COLO668 (cell line): ENCODE results near the gene CRELD1.

Source experiments
- DNase-seq: peaks from one replicate; lab custom pipeline; 2025; ENCODE audit not compliant: unreplicated experiment; lab: John Stamatoyannopoulos, UW

The CRELD1 gene

DNA sequence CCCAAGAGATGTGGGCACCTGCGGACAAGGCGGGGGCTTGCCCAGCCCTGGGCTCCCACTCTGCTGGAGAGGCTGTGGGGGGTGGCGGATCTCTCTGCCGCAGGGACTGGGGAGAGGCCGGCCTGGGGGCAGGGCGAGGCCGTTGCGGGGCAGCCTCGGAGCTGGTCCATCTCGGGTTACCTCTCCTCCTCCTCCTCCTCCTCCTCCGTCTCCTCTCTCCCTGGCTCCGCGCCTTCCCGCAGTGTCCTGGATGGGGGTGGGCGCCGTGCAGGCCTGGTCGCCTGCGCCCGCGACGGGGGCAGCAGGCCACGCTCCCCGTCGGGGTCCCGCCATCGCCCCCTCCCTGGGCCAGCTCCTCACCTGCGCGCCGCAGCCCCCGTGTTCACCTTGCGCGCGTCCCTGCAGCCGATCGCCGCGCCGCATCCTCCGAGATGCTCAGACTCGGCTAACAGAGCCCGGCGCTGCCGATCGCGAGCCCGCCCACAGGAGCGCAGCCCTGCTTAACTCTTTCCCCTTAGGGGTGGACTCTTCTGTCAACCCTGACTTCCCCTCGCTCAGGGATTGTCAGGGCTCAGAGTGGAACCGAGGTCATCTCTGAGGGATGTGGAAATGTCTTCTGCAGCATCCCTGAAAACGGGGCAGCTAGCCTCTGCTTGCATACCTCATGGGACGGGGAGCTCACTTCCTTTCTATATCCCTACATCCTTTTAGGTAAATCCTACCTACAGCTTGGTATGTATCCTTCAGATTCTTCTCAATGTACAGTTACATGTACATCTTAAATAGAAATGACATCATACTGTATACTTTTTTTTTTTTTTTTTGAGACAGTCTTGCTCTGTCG, 18.6 kb downstream of the CRELD1 start, which contains the start of gene PRRT3:
Gene PRRT3 (minus strand): TSS at position 447 of the 844 bp plus-strand sequence. CDS start 2,293 bp downstream, outside the sequence.
- peak; percentile 68 for DNase-seq

DNA sequence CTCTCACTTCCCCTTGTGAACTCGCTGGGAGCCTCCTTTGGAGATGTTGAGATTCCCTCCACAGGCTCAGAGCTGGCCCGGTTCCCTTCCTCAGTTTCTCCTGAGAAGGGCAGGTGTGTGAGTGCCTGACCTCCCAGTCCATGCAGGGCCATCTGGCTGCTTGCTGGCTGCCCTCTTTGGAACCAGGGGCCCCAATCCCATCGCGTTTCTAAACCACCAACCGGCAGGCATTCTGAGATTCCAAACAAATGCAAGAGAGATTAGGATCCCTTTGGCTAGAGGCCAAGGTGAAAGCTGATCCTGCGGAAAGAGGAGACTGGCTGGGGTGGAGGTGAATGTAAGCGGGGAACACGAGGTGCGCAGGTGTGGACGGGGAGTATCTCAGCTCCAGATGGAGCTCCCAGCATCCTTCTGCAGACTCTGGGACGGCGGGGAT, 21.5 kb downstream of the CRELD1 start:
- peak; percentile 87 for DNase-seq

DNA sequence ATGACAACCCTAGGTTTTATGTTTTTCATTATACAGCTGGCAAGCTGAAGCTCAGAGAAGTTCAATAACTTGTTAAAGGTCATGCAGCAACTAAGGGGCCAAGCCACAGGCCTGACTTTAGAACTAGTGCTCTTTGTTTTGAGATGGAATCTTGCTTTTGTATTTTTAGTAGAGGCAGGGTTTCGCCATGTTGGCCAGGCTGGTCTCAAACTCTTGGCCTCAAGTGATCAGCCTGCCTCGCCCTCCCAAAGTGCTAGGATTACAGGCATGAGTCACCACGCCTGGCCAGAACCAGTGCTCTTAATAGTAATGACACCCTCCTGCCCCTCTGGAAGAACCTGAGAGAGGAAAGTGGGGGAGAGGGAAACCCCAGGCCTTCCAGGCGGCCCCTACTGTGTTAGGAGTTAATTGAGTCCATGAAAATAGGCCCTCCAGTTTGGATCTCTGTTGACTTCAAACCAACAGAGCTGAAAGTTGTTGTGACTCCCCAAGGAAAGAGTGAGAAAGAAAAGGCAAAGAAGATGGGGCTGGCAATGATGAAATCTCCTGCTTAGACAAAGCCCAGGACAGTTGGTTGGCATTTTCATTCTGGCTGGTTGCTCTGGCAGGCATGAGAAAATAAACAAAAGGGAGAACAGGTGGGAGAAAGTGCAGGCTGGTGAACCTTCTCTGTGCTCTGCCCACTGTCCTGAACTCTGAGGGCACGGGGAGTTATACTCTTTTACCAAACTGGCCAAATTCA, 22.1 kb downstream of the CRELD1 start:
- peak; percentile 8 for DNase-seq

DNA sequence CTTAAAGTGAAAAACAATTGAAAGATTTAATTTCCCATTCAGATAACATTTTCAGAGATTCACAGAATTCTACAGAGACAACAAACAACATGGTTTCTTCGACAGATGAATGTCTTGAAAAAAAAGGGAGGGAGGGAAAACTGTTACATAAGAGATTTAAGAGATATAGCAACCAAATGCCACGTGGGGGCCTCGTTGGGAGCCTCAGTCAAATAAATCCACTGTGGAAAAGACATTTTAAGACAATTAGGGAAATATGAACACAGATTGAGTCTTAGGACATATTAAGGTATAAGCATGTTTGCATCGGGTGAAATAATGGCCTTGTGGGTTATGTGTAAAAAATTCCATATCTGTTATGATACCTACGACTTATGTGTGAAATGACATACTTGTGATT, 23.6 kb downstream of the CRELD1 start:
- DNase-seq = no peak

DNA sequence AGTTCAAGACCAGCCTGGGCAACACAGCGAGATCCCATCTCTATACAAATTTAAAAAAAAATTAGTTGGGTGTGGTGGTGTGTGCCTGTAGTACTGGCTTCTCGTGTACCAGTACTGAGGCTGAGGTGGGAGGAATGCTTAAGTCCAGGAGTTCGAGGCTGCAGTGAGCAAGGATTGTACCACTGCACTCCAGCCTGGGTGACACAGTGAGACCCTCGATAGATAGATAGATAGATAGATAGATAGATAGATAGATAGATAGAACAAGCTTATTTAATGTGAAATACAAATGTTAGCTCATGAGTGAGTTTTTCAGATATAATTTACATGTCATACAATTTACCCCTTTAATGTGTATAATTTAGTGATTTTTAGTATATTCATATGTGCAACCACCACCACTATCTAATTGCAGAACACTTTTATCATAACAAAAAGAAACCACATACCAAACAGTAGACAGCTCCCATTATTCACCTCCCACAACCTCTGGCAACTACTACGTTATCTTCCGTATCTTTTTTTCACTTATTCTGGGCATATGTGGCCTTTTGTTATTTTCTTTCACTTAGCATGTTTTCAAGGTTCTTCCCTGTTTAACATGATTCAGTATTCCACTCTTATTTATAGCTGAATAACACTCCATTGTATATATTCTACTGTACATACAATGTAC, 31.7 kb downstream of the CRELD1 start:
- DNase-seq = no peak

DNA sequence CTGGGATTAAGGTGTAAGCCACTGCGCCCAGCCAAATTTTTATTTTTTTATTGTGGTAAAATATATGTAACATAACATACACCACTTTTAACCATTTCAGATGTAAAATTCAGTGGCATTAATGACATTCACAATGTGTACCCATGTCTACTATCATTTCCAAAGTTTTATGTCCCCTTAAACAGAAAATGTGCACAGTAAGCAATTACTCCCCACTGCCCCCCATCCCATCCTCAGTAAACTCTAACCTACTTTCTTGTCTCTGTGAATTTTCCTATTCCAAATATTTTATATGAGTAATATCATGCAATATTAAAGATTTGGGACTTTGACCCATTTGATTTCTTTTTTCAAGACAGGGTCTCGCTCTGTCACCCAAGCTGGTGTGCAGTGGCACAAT, 33.2 kb downstream of the CRELD1 start:
- DNase-seq = no peak

DNA sequence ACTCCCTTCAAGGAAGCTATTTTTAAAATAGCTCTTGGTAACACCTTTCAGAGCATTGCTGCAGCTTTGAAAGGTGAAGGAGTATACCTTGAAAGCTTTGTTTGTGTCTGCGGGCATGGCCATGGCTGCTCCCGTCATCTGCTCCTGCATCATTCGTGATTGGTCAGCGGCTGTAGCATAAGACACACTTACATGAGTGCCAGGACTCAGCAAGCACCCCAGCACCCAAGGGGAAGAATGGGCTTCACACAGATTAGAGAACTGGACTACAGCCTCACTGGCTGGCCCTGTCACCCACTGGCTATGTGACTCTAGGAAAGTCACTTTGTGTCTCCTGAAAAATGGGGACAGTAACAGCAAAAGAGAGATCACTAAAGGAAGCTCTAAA, 36.0 kb downstream of the CRELD1 start:
- DNase-seq = no peak

DNA sequence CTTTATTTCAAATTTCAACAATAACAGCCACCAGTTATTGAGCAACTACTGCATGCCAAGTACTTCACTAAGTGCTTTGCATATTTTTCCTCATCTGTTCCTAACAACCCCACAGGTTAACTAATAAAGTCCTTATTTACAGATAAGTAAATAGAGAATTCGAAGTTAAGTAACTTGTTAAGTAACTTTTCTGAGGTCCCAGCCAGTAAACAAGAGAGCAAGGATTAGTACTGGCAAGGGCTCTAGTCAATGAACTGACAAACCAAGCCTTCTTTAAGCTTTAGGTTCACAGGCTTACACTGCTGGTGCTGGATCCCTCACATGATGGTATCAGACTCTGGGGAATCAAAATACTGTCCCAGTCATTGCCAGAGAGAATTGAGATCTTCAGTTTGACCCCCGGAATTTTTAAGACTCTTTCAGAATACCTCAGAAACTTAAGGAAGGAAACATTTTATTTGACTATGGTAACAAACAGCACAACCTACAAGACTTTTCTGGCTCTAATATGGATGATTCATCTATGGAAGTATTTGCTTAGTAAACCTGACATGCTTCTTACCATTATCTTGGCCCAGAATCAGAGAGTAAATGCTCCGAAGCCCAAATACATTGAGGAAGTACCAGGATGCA, 36.5 kb downstream of the CRELD1 start:
- no peak for DNase-seq

DNA sequence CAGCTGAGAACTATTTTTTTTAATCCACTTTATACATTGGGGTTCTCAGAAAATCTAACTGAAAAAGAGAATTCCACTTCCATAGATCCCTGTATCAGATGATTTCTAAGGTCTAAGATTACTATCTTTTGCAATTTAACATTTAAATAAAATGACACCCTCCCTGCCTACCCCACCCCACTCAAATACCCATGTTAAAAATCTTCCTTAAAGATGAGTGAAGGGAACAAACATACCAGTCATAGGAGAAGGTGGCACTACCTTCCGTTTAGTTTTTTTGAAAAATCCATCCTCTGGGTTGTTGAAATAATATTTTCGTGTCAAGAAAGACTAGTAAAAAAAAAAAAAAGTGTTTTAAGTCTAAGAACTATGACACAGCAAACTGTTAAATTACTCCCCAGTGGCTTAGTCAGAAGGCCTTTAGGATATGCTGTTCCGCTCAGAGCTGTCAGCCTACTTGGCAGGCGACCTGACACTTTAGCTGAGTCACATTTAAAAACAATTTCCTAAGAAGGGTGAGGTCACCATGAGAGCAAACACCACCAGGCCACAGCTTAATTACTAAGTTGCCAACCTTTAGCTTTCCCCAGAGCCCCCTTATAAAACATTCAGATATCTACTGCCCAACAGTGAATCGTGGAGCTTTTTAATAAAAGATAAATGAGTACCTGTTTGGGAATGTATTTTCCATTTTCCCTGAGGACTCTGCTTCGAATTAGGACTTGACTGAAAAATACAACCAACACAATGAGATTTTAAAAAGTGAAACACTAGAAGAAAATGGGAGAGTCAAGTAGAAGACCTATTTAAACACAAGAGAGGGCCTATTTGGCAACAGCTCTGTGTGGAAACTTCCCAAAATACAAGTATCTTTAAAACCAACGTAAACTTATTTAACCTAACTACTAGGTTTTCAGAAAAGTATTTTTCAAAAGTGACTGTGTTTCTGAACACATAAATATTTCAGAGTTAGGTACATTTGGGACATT, 43.4 kb downstream of the CRELD1 start:
- DNase-seq = peak; percentile 20

DNA sequence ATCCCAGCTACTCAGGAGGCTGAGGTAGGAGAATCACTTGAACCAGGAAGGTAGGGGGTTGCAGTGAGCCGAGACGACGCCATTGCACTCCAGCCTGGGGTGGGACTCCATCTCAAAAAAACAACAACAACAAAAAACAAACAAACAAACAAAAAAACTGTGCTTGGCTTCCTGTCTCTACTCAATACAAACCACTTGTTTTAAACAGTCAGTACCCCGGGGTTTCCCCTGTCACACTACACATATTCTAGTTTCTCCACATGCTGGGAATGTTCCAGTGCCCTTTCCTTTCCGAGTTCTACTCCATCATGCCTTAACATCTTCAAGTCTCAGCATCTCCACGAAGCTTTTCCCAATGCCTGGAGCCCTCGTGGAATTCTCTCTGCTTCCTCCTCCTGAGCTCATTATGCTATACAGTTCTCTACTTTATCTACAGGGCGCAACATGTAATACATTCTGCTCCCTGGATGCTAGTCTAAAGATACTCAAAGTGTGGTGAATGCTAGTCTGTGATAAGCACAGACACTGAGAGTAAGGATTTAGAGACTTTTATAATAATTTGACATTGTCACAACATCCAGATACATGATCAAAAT, 45.2 kb downstream of the CRELD1 start:
- no peak for DNase-seq

DNA sequence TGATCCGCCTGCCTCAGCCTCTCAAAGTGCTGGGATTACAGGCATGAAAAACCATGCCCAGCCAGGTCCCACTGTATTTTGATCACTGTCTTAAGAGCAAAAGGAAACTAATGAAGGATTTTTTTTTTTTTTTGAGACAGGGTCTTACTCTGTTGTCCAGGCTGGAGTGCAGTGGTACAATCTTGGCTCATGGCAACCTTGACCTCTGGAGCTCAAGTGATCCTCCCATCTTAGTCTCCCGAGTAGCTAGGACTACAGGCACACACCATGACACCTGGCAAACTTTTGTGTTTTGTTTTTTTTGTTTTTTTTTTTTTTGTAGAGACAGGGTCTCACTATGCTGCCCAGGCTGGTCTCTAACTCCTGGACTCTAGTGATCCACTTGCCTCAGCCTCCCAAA, 46.6 kb downstream of the CRELD1 start:
- DNase-seq = no peak

DNA sequence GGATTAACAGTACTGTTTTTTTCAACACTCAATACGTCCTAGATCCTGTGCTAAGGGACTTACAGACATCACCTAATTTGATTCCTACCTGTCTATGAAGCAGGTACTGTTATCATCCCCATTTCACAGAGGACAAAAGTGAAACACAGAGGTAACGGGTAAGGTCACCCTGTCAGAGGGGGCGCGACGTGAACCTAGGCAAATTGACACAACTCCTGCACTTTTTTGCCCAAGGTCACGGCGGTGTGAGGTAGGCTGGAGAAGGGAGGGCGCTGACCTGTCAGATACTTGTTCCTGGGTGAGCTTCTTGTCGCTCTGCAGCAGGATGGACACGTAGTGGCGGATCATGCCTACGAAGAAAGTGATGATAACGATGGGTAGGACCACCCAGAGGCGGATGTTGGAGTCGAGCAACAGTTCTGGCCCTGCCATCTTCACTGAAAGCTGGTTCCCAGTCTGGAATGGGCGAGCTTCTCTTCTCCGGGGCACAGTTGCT, 52.6 kb downstream of the CRELD1 start:
- DNase-seq = no peak

DNA sequence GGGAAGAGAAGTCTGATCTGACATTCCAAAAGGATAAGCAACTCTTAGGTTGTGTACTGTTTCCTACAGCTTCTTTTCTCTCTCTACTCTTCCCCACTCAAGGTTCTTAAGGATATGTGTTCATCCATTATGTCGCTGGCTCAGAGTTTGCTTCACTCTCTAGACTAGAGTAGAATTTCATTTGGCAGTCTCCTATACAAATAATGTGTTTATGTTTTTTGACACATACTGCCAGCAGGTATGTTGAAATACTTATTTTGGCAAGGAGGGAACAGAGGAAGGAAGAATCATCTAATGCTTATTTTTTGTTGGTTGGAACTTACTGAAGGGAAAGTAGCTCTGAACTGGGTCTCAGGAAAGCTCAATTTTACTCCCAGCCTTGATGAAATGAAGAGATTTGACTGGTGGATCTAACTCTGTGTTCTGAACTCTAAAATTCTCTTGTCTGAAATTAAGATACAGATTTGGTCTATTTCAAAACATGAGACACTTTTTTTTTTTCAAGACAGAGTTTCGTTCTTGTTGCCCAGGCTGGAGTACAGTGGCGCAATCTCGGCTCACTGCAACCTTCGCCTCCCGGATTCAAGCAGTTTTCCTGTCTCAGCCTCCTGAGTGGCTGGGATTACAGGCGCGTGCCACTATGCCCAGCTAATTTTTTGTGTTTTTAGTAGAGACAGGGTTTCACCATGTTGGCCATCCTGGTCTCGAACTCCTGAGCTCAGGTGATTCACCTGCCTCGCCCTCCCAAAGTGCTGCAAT, 60.6 kb downstream of the CRELD1 start:
- no peak for DNase-seq
